HG03520 (cell line): ENCODE results near the gene BEGAIN.

Experiments
- ATAC-seq: cut with Tn5 transposase; IDR thresholded peaks from one replicate; pipeline ENCODE4 v1.9.1; 2021; ENCODE audit warnings: mild to moderate bottlenecking, moderate library complexity; ENCODE audit not compliant: unreplicated experiment

BEGAIN gene

GRCh38 chr14:100587086-100587762, at the start of gene BEGAIN:
Gene BEGAIN (minus strand): TSS chr14:100587417. CDS start chr14:100587290, 127 bp downstream.
- no peak for ATAC-seq

- no peak for ATAC-seq
These were observed 49.3 kb upstream of the BEGAIN start for GRCh38 chr14:100636559-100636958.

- no peak for ATAC-seq
These were observed 46.8 kb upstream of the BEGAIN start for GRCh38 chr14:100634026-100634425.

GRCh38 chr14:100633406-100633805, 46.2 kb upstream of the BEGAIN start:
- ATAC-seq, result no peak

GRCh38 chr14:100629696-100630095, 42.5 kb upstream of the BEGAIN start:
- no peak for ATAC-seq

GRCh38 chr14:100629098-100629497, 41.9 kb upstream of the BEGAIN start:
- no peak for ATAC-seq

- ATAC-seq, result no peak
These were observed 41.0 kb upstream of the BEGAIN start for GRCh38 chr14:100628225-100628624.

- no peak for ATAC-seq
These were observed 39.4 kb upstream of the BEGAIN start for GRCh38 chr14:100626614-100627013.

GRCh38 chr14:100623961-100624360, 36.7 kb upstream of the BEGAIN start:
- ATAC-seq, result no peak

GRCh38 chr14:100623557-100623956, 36.3 kb upstream of the BEGAIN start:
- ATAC-seq, result no peak

- no peak for ATAC-seq
These were observed 35.7 kb upstream of the BEGAIN start for GRCh38 chr14:100622708-100623485.

- no peak for ATAC-seq
These were observed 35.0 kb upstream of the BEGAIN start for GRCh38 chr14:100622224-100622623.

- ATAC-seq, result no peak
These were observed 34.6 kb upstream of the BEGAIN start for GRCh38 chr14:100621806-100622205.

GRCh38 chr14:100620255-100621100, 33.3 kb upstream of the BEGAIN start:
- ATAC-seq, result no peak

- ATAC-seq, result no peak
These were observed 32.4 kb upstream of the BEGAIN start for GRCh38 chr14:100619396-100620254.

GRCh38 chr14:100618763-100619320, 31.6 kb upstream of the BEGAIN start:
- no peak for ATAC-seq

GRCh38 chr14:100618318-100618693, 31.1 kb upstream of the BEGAIN start:
- no peak for ATAC-seq

- no peak for ATAC-seq
These were observed 30.4 kb upstream of the BEGAIN start for GRCh38 chr14:100617410-100618317.

GRCh38 chr14:100616854-100617409, 29.7 kb upstream of the BEGAIN start:
- no peak for ATAC-seq
